Activated CD4-positive, alpha-beta memory T cell treated with anti-CD3 and anti-CD28 coated beads, Interleukin-2, amount 10 ng/mL, durations not matched to agents 7 days and 5 days (primary cell): Measurements from ENCODE around the gene NCAM2. TPM values are rescaled to one million over a fixed set of nuclear protein-coding genes. Genes with fewer than 3 reads are reported as not detected.

Source experiments
- CTCF ChIA-PET: fragments of 350-600 bp; sonication (Branson Sonifier 250); formaldehyde crosslinking; loops from one replicate; lab custom pipeline; 2021; ENCODE audit warnings: antibody characterized with exemption, inconsistent platforms; lab: Charles Lee
- POLR2A ChIA-PET: fragments of 350-600 bp; sonication (Branson Sonifier 250); formaldehyde crosslinking; loops from one replicate; lab custom pipeline; 2021; ENCODE audit warnings: antibody characterized with exemption; lab: Charles Lee
- DNase-seq: peaks from one replicate; pipeline ENCODE4 v3.0.0-alpha.2; 2020
- H3K27ac Mint-ChIP-seq: one replicate; pipeline ENCODE4 v1.8.0; 2021; ENCODE audit warnings: mild to moderate bottlenecking, mixed read lengths
- H3K27me3 Mint-ChIP-seq: one replicate; pipeline ENCODE4 v1.8.0; 2021; ENCODE audit warnings: mixed read lengths
- H3K36me3 Mint-ChIP-seq: one replicate; pipeline ENCODE4 v1.8.0; 2021; ENCODE audit warnings: low read depth, mixed read lengths
- H3K4me1 Mint-ChIP-seq: one replicate; pipeline ENCODE4 v1.8.0; 2021; ENCODE audit warnings: mixed read lengths
- H3K4me3 Mint-ChIP-seq: one replicate; pipeline ENCODE4 v1.8.0; 2021; ENCODE audit warnings: mild to moderate bottlenecking, mixed read lengths
- H3K9me3 Mint-ChIP-seq: one replicate; pipeline ENCODE4 v1.8.0; 2021; ENCODE audit warnings: mixed read lengths
- total RNA-seq, 2 experiments: library from RNA; stranded (reverse); gene quantifications; one replicate each; pipeline ENCODE4 v1.2.3, GENCODE V29; 2021

The NCAM2 gene
- total RNA-seq, 2 experiments from 2014 or later: not detected

GRCh38 chr21:21295303-21295702 lies 297.1 kb downstream of the NCAM2 start:
- Mint-ChIP-seq H3K36me3 (no peaks in the 10 kb centered on the region), H3K9me3 (peaks cover 7% of the 10 kb centered on the region), H3K27me3 (no peaks in the 10 kb centered on the region), H3K27ac (no peak overlapping the region), H3K4me3 (no peak overlapping the region), H3K4me1 (no peaks in the 10 kb centered on the region)
- CTCF ChIA-PET: no interaction called here
- POLR2A ChIA-PET: no interaction called here
- DNase-seq: no peak

GRCh38 chr21:21297211-21297610 lies 299.0 kb downstream of the NCAM2 start:
- CTCF ChIA-PET: no interaction called here
- no peak overlapping the region for H3K27ac Mint-ChIP-seq
- no peak overlapping the region for H3K4me3 Mint-ChIP-seq
- peaks cover 7% of the 10 kb centered on the region for H3K9me3 Mint-ChIP-seq
- no peaks in the 10 kb centered on the region for H3K36me3 Mint-ChIP-seq
- H3K4me1 Mint-ChIP-seq: no peaks in the 10 kb centered on the region
- no peaks in the 10 kb centered on the region for H3K27me3 Mint-ChIP-seq
- no peak for DNase-seq
- POLR2A ChIA-PET: no interaction called here

GRCh38 chr21:21301013-21301412 lies 302.8 kb downstream of the NCAM2 start:
- CTCF ChIA-PET: no interaction called here
- Mint-ChIP-seq H3K27me3 (no peaks in the 10 kb centered on the region), H3K4me3 (no peak overlapping the region), H3K36me3 (no peaks in the 10 kb centered on the region), H3K4me1 (no peaks in the 10 kb centered on the region), H3K9me3 (peaks cover 3% of the 10 kb centered on the region), H3K27ac (no peak overlapping the region)
- DNase-seq: no peak
- POLR2A ChIA-PET: no interaction called here

- Mint-ChIP-seq H3K36me3 (no peaks in the 10 kb centered on the region), H3K4me3 (no peak overlapping the region), H3K9me3 (no peaks in the 10 kb centered on the region), H3K27me3 (no peaks in the 10 kb centered on the region), H3K27ac (no peak overlapping the region), H3K4me1 (no peaks in the 10 kb centered on the region)
- ChIA-PET CTCF (no interaction called here), POLR2A (no interaction called here)
- DNase-seq: no peak
These were observed 311.3 kb downstream of the NCAM2 start for GRCh38 chr21:21309510-21309909.

GRCh38 chr21:21324297-21324696 lies 326.1 kb downstream of the NCAM2 start:
- Mint-ChIP-seq H3K4me3 (no peak overlapping the region), H3K27ac (no peak overlapping the region), H3K36me3 (no peaks in the 10 kb centered on the region), H3K27me3 (no peaks in the 10 kb centered on the region), H3K4me1 (no peaks in the 10 kb centered on the region), H3K9me3 (peaks cover 11% of the 10 kb centered on the region)
- CTCF ChIA-PET: no interaction called here
- POLR2A ChIA-PET: no interaction called here
- no peak for DNase-seq

GRCh38 chr21:21332492-21332891 lies 334.3 kb downstream of the NCAM2 start:
- Mint-ChIP-seq H3K27ac (no peak overlapping the region), H3K4me1 (no peaks in the 10 kb centered on the region), H3K4me3 (no peak overlapping the region), H3K36me3 (no peaks in the 10 kb centered on the region), H3K9me3 (peaks cover 4% of the 10 kb centered on the region), H3K27me3 (no peaks in the 10 kb centered on the region)
- CTCF ChIA-PET: no interaction called here
- POLR2A ChIA-PET: no interaction called here
- DNase-seq: no peak

- CTCF ChIA-PET: no interaction called here
- POLR2A ChIA-PET: no interaction called here
- Mint-ChIP-seq H3K9me3 (peaks cover 14% of the 10 kb centered on the region), H3K36me3 (no peaks in the 10 kb centered on the region), H3K27me3 (no peaks in the 10 kb centered on the region), H3K4me1 (no peaks in the 10 kb centered on the region), H3K4me3 (no peak overlapping the region), H3K27ac (no peak overlapping the region)
- no peak for DNase-seq
These were observed 342.8 kb downstream of the NCAM2 start for GRCh38 chr21:21341041-21341440.

GRCh38 chr21:21345296-21345695 lies 347.1 kb downstream of the NCAM2 start:
- no peaks in the 10 kb centered on the region for H3K27me3 Mint-ChIP-seq
- H3K4me1 Mint-ChIP-seq: no peaks in the 10 kb centered on the region
- peaks cover 21% of the 10 kb centered on the region for H3K9me3 Mint-ChIP-seq
- ChIA-PET CTCF (no interaction called here), POLR2A (no interaction called here)
- no peak overlapping the region for H3K4me3 Mint-ChIP-seq
- DNase-seq: no peak
- no peak overlapping the region for H3K27ac Mint-ChIP-seq
- no peaks in the 10 kb centered on the region for H3K36me3 Mint-ChIP-seq

GRCh38 chr21:21345872-21346271 lies 347.7 kb downstream of the NCAM2 start:
- Mint-ChIP-seq H3K9me3 (peaks cover 21% of the 10 kb centered on the region), H3K36me3 (no peaks in the 10 kb centered on the region), H3K27ac (no peak overlapping the region), H3K27me3 (no peaks in the 10 kb centered on the region), H3K4me3 (no peak overlapping the region), H3K4me1 (no peaks in the 10 kb centered on the region)
- no peak for DNase-seq
- POLR2A ChIA-PET: no interaction called here
- CTCF ChIA-PET: interaction anchor here (0.7 kb wide), 1 partner anchor 399 kb away, joined by 3 read pairs; no protein-coding TSS in a partner anchor

GRCh38 chr21:21366277-21366676 lies 368.1 kb downstream of the NCAM2 start:
- CTCF ChIA-PET: no interaction called here
- DNase-seq: no peak
- POLR2A ChIA-PET: no interaction called here
- H3K27ac Mint-ChIP-seq: no peak overlapping the region
- no peaks in the 10 kb centered on the region for H3K4me1 Mint-ChIP-seq
- H3K4me3 Mint-ChIP-seq: no peak overlapping the region
- H3K9me3 Mint-ChIP-seq: peaks cover 12% of the 10 kb centered on the region
- H3K27me3 Mint-ChIP-seq: no peaks in the 10 kb centered on the region
- H3K36me3 Mint-ChIP-seq: no peaks in the 10 kb centered on the region

- no peaks in the 10 kb centered on the region for H3K27me3 Mint-ChIP-seq
- POLR2A ChIA-PET: no interaction called here
These were observed 369.4 kb downstream of the NCAM2 start for GRCh38 chr21:21367583-21367982.

GRCh38 chr21:21373969-21374368 lies 375.8 kb downstream of the NCAM2 start:
- no peak for DNase-seq
- H3K27ac Mint-ChIP-seq: no peak overlapping the region
- peaks cover 1% of the 10 kb centered on the region for H3K9me3 Mint-ChIP-seq
- H3K36me3 Mint-ChIP-seq: no peaks in the 10 kb centered on the region
- ChIA-PET CTCF (no interaction called here), POLR2A (no interaction called here)
- no peaks in the 10 kb centered on the region for H3K4me1 Mint-ChIP-seq
- H3K27me3 Mint-ChIP-seq: no peaks in the 10 kb centered on the region
- H3K4me3 Mint-ChIP-seq: no peak overlapping the region

More at GRCh38 chr21:21367583-21367982, 369.4 kb downstream of the NCAM2 start:
- CTCF ChIA-PET: no interaction called here
- DNase-seq: no peak
- Mint-ChIP-seq H3K9me3 (peaks cover 11% of the 10 kb centered on the region), H3K4me3 (no peak overlapping the region), H3K27ac (no peak overlapping the region), H3K4me1 (no peaks in the 10 kb centered on the region), H3K36me3 (no peaks in the 10 kb centered on the region)

- no peak overlapping the region for H3K27ac Mint-ChIP-seq
- ChIA-PET POLR2A (no interaction called here), CTCF (no interaction called here)
- H3K4me1 Mint-ChIP-seq: no peaks in the 10 kb centered on the region
- H3K9me3 Mint-ChIP-seq: peaks cover 1% of the 10 kb centered on the region
- no peaks in the 10 kb centered on the region for H3K27me3 Mint-ChIP-seq
- no peaks in the 10 kb centered on the region for H3K36me3 Mint-ChIP-seq
- no peak for DNase-seq
- H3K4me3 Mint-ChIP-seq: no peak overlapping the region
These were observed 384.9 kb downstream of the NCAM2 start for GRCh38 chr21:21383126-21383525.

GRCh38 chr21:21384977-21385376 lies 386.8 kb downstream of the NCAM2 start:
- Mint-ChIP-seq H3K4me3 (no peak overlapping the region), H3K4me1 (no peaks in the 10 kb centered on the region), H3K9me3 (peaks cover 3% of the 10 kb centered on the region), H3K36me3 (no peaks in the 10 kb centered on the region), H3K27me3 (no peaks in the 10 kb centered on the region), H3K27ac (no peak overlapping the region)
- ChIA-PET CTCF (no interaction called here), POLR2A (no interaction called here)
- DNase-seq: no peak
